GM23338 (cell line): ENCODE data around the gene FYTTD1. TPM values are rescaled to one million over a fixed set of nuclear protein-coding genes. Genes with fewer than 3 reads are reported as not detected.

Experiments
- ATAC-seq: fragments of 200-7000 bp; cut with Tn5 transposase; 3 replicates; pipeline ENCODE4 v1.9.1; 2020
- DNase-seq: peaks from one replicate; pipeline ENCODE4 v3.0.0-alpha.2; 2015; ENCODE audit warnings: low spot score
- H2AFZ ChIP-seq: fragments of 200-600 bp; sonication (generic); 2 replicates; pipeline ENCODE4 v1.8.0; 2016; ENCODE audit warnings: antibody characterized with exemption, mild to moderate bottlenecking, moderate library complexity
- H3F3A ChIP-seq: fragments of 200-600 bp; sonication (generic); replicated peaks from 2 replicates; pipeline ENCODE4 v1.8.0; 2017; ENCODE audit warnings: antibody characterized with exemption, mixed run types, low read depth
- H3K27ac ChIP-seq: fragments of 200-600 bp; sonication (generic); 2 replicates; pipeline ENCODE4 v1.6.1; 2016; ENCODE audit warnings: low read depth
- H3K27me3 ChIP-seq: fragments of 200-600 bp; sonication (generic); 2 replicates; pipeline ENCODE4 v1.8.0; 2016; ENCODE audit warnings: mild to moderate bottlenecking, mixed run types, moderate library complexity; ENCODE audit not compliant: insufficient read depth
- H3K36me3 ChIP-seq: fragments of 200-600 bp; sonication (generic); 2 replicates; pipeline ENCODE4 v1.8.0; 2016; ENCODE audit warnings: mild to moderate bottlenecking; ENCODE audit not compliant: insufficient read depth
- H3K4me1 ChIP-seq: fragments of 200-600 bp; sonication (generic); 2 replicates; pipeline ENCODE4 v1.8.0; 2016; ENCODE audit warnings: mild to moderate bottlenecking, moderate library complexity; ENCODE audit not compliant: insufficient read depth
- H3K4me2 ChIP-seq: fragments of 200-600 bp; sonication (generic); 2 replicates; pipeline ENCODE4 v1.7.1; 2017; ENCODE audit warnings: mixed run types
- H3K4me3 ChIP-seq: fragments of 200-600 bp; sonication (generic); 2 replicates; pipeline ENCODE4 v1.6.1; 2016; ENCODE audit warnings: mixed run types
- H3K79me2 ChIP-seq: fragments of 200-600 bp; sonication (generic); replicated peaks from 2 replicates; pipeline ENCODE4 v1.8.0; 2017; ENCODE audit warnings: mild to moderate bottlenecking; ENCODE audit not compliant: insufficient read depth
- H3K9me2 ChIP-seq: fragments of 200-600 bp; sonication (generic); 2 replicates; pipeline ENCODE4 v1.8.0; 2017; ENCODE audit not compliant: insufficient read depth
- H4K20me1 ChIP-seq: fragments of 200-600 bp; sonication (generic); replicated peaks from 2 replicates; pipeline ENCODE4 v1.8.0; 2017; ENCODE audit warnings: mild to moderate bottlenecking; ENCODE audit not compliant: insufficient read depth
- H3K27ac Mint-ChIP-seq: 2 replicates; pipeline ENCODE4 v1.8.0; 2020; ENCODE audit warnings: inconsistent platforms, mild to moderate bottlenecking, moderate library complexity, mixed read lengths
- H3K27me3 Mint-ChIP-seq: 3 replicates; pipeline ENCODE4 v1.8.0; 2022; ENCODE audit warnings: low read depth, mild to moderate bottlenecking, moderate library complexity, mixed read lengths, inconsistent platforms; ENCODE audit not compliant: insufficient read depth, poor library complexity
- H3K36me3 Mint-ChIP-seq: 3 replicates; pipeline ENCODE4 v1.8.0; 2021; ENCODE audit warnings: low read depth, mild to moderate bottlenecking, inconsistent platforms, moderate library complexity, mixed read lengths
- H3K4me1 Mint-ChIP-seq: 3 replicates; pipeline ENCODE4 v1.8.0; 2020; ENCODE audit warnings: mild to moderate bottlenecking, inconsistent platforms, mixed read lengths
- H3K4me3 Mint-ChIP-seq: 3 replicates; pipeline ENCODE4 v1.8.0; 2021; ENCODE audit warnings: moderate library complexity, mild to moderate bottlenecking, inconsistent platforms, mixed read lengths
- H3K9me3 Mint-ChIP-seq: 3 replicates; pipeline ENCODE4 v1.8.0; 2020; ENCODE audit warnings: moderate library complexity, mild to moderate bottlenecking, inconsistent platforms, mixed read lengths
- CTCF ChIP-seq, 2 experiments: fragments of 200-600 bp in 1 of 2; sonication (generic) in 1 of 2; conservative IDR thresholded peaks; 2 replicates each; pipeline versions ENCODE4 v1.5.1 to v1.6.1; 2016 to 2017; ENCODE audit warnings: antibody characterized with exemption in 2 of 2, low read depth in 2 of 2, mild to moderate bottlenecking in 2 of 2, moderate library complexity in 1 of 2
- EZH2 ChIP-seq: fragments of 200-600 bp; sonication (generic); IDR thresholded peaks from one replicate; pipeline ENCODE4 v1.8.0; 2017; ENCODE audit warnings: antibody characterized with exemption, mild to moderate bottlenecking, low read depth; ENCODE audit not compliant: unreplicated experiment
- EZH2phosphoT487 ChIP-seq: fragments of 200-600 bp; sonication (generic); IDR thresholded peaks from one replicate; pipeline ENCODE4 v1.8.1; 2018; ENCODE audit warnings: antibody characterized with exemption; ENCODE audit not compliant: unreplicated experiment
- JUNB ChIP-seq: IDR thresholded peaks from one replicate; pipeline ENCODE4 v1.6.1; 2016; ENCODE audit warnings: antibody characterized with exemption; ENCODE audit not compliant: unreplicated experiment
- NANOG ChIP-seq: IDR thresholded peaks from 2 replicates; pipeline ENCODE4 v1.6.1; 2016; ENCODE audit warnings: antibody characterized with exemption, borderline replicate concordance
- POLR2AphosphoS5 ChIP-seq: IDR thresholded peaks from 2 replicates; pipeline ENCODE4 v1.6.1; 2016; ENCODE audit warnings: antibody characterized with exemption, low read depth
- REST ChIP-seq: IDR thresholded peaks from one replicate; pipeline ENCODE4 v1.6.1; 2018; ENCODE audit warnings: antibody characterized with exemption; ENCODE audit not compliant: unreplicated experiment
- STAT1 ChIP-seq: IDR thresholded peaks from one replicate; pipeline ENCODE4 v1.6.1; 2016; ENCODE audit warnings: antibody characterized with exemption; ENCODE audit not compliant: unreplicated experiment
- ZNF114 ChIP-seq: fragments of 250-450 bp; sonication (Bioruptor Pico); IDR thresholded peaks from 2 replicates; pipeline ENCODE4 v1.5.0; 2020; ENCODE audit warnings: mild to moderate bottlenecking, moderate library complexity
- ZNF331 ChIP-seq: fragments of 250-450 bp; sonication (Bioruptor Pico); IDR thresholded peaks from 2 replicates; pipeline ENCODE4 v1.5.0; 2020; ENCODE audit warnings: low read depth, mild to moderate bottlenecking, moderate library complexity
- polyA plus RNA-seq: library from polyadenylated mRNA; unstranded; fragments of >200 nt; fragmentation: Nextera tagmentation; extraction: Ambion mirVana; gene quantifications from 2 replicates; pipeline ENCODE4 v1.2.1, GENCODE V29; 2016
- total RNA-seq: library from RNA; depleted of rRNA; stranded (reverse); fragments of >200 nt; shearing (Covaris generic); gene quantifications from 2 replicates; pipeline ENCODE4 v1.2.3, GENCODE V29; 2014

The FYTTD1 gene
- total and polyA plus RNA-seq, 2 experiments from 2014 or later = 13.7 to 14.8 TPM

- TF ChIP-seq CTCF (conservative IDR thresholded peaks at IDR 0.05; ENCODE audit: low read depth in 2 of 2) (no peak), POLR2AphosphoS5 (no peak), STAT1 (no peak), ZNF331 (CRISPR knock-in tag) (no peak), EZH2 (no peak), ZNF114 (CRISPR knock-in tag) (no peak), EZH2phosphoT487 (no peak), REST (no peak), NANOG (no peak)
Measured at GRCh38 chr3:197820550-197821335, 71.1 kb downstream of the FYTTD1 start (continued).

GRCh38 chr3:197829397-197830045 lies 79.8 kb downstream of the FYTTD1 start:
- no peaks in the 10 kb centered on the region for H3K9me3 Mint-ChIP-seq
- no peaks in the 10 kb centered on the region for H3K4me1 Mint-ChIP-seq
- Histone ChIP-seq H3K4me1 (no peaks in the 10 kb centered on the region), H3F3A (no peaks in the 10 kb centered on the region), H3K79me2 (no peaks in the 10 kb centered on the region), H4K20me1 (peaks cover 8% of the 10 kb centered on the region; the same call in 1 of the 2 replicates), H3K27ac (no peak overlapping the region), H3K4me3 (no peak overlapping the region), H3K4me2 (no peak overlapping the region), H2AFZ (no peak overlapping the region), H3K27me3 (no peaks in the 10 kb centered on the region), H3K36me3 (peaks cover 34% of the 10 kb centered on the region), H3K9me2 (no peaks in the 10 kb centered on the region)
- no peak for DNase-seq
- TF ChIP-seq CTCF (conservative IDR thresholded peaks at IDR 0.05; ENCODE audit: low read depth in 2 of 2) = no peak
- no peak for TF ChIP-seq JUNB
- no peak overlapping the region for H3K4me3 Mint-ChIP-seq
- no peaks in the 10 kb centered on the region for H3K27me3 Mint-ChIP-seq
- no peak overlapping the region for H3K27ac Mint-ChIP-seq
- H3K36me3 Mint-ChIP-seq = peaks cover 62% of the 10 kb centered on the region
- ATAC-seq = no peak
